HG02852 (cell line): ENCODE data around the gene SUPT7L.
"Not testable (repeated sequence)": the region's sequence is repeated elsewhere in the genome, so short reads cannot be mapped to it uniquely, and the experiment has no call there.

Experiments used
- ATAC-seq: cut with Tn5 transposase; IDR thresholded peaks from one replicate; pipeline ENCODE4 v1.9.1; 2021; ENCODE audit warnings: mild to moderate bottlenecking, moderate library complexity; ENCODE audit not compliant: unreplicated experiment

Gene SUPT7L

GRCh38 chr2:27638709-27639108 lies 24.7 kb downstream of the SUPT7L start:
- ATAC-seq, result no peak

- no peak for ATAC-seq
Observed at GRCh38 chr2:27638037-27638637, 25.3 kb downstream of the SUPT7L start.

- no peak for ATAC-seq
Observed at GRCh38 chr2:27636766-27637165, 26.6 kb downstream of the SUPT7L start.

GRCh38 chr2:27634291-27634690 lies 29.1 kb downstream of the SUPT7L start:
- no peak for ATAC-seq

- ATAC-seq, result not testable (repeated sequence)
Observed at GRCh38 chr2:27630257-27630656, 33.2 kb downstream of the SUPT7L start.

GRCh38 chr2:27628767-27629709 lies 34.4 kb downstream of the SUPT7L start, which contains the start of the genes CCDC121 and GPN1:
Gene CCDC121 (minus strand): TSS chr2:27629012. CDS start chr2:27627799, 1,213 bp downstream.
Gene GPN1 (plus strand): TSS chr2:27629050. CDS start chr2:27629059, 9 bp downstream.
- ATAC-seq, result peak; percentile 96

GRCh38 chr2:27627963-27628766 lies 35.2 kb downstream of the SUPT7L start:
- ATAC-seq, result peak; percentile 29

DNA sequence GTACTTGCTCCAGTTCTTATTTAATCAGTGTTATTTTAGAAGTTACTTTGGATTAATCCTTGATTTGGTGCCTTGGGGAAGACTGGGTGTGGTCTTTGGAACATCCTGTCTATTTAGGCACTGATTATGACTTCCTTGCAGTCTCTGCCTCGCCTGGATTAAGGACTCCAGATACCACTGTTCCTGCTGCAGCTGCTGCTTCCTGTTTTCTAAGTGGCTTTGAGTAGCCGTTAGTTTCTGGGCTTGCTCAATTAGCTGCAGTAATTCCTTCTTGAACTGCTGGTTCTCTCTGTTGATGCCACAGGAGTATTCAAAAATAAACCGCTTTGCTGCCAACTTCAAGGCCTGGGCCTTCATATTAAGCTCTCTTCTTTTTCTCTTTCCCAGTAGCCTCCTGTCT lies 36.5 kb downstream of the SUPT7L start:
- ATAC-seq, result not testable (repeated sequence)

- not testable (repeated sequence) for ATAC-seq
Observed at GRCh38 chr2:27626323-27626722, 37.1 kb downstream of the SUPT7L start.

DNA sequence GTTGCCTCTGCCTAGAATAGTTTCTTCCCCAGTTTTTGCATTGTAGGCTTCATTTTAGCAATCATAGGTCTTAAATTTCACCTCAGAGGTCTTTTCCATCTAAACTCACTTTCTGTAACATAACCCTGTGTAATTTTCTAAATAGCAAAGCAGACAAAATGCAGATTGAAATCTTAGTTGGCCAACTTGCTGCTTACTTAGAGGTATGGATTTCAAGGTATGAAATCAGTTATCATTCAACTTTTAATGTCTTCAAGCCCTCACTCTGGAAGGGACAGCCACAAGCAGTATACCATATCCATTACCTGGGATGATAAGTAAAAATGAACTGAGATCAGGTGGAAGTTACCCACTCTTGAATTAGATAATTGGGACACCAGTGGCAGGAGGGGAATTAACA lies 38.5 kb downstream of the SUPT7L start:
- no peak for ATAC-seq

DNA sequence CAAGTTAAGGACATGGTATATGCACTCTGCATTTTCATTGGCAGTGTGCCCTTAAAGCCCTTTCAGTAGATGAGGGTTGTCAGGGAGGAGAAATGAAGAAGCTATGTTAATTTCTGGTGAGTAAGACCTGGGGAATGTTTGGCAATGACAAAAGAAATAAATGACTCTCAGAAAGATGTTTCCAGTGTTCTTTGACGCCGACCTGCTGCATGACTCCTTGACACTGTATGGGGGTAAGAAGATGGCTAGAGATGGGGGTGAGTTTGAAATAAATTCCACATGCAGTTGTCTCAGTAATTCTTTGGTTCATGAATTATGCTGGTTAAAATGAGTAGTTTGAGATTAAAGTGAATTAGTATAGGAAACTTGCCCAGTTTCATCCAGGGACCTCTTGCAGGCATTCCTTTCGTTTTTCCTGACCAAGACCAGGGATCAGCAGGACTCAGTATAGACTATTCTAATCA lies 40.5 kb downstream of the SUPT7L start:
- no peak for ATAC-seq

- ATAC-seq, result no peak
Observed at GRCh38 chr2:27621524-27621923, 41.9 kb downstream of the SUPT7L start.

DNA sequence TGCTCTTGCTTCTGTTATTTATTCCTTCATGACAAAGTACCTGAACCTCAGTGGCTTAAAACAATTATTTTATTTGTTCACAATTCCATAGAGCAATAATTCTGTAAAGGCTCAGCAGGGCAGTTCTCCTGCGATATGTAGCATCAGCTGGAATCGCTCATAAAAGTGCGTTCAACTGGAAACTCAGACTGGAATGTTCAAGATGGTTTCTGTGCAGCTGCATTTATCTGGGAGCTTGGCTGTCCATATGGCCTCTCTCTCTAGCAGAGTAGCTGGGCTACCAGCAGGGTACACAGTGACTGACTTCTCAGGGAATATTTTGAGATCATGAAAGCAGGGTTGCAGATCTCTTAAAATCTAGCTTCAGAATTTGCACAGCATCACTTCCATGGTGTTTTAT lies 48.1 kb downstream of the SUPT7L start:
- ATAC-seq, result no peak

DNA sequence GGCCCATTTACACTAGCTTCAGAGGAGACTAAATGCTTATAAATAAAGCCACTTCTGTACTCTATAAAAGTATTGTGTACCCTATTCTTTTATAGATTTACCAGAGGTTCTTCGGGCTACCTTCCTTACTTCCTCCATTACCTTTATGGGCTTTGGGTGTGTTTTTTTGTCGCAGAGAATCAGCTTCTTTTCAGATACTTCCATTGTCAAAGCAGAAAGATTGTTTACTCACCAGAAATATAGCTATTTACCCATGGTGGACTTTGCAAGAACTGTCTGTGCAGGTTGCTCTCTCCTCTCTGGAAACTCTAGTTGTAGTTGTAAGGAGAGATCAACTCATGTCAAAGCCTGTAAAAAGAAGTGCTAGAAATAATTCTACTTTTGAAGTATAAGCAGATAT lies 49.4 kb downstream of the SUPT7L start:
- no peak for ATAC-seq

DNA sequence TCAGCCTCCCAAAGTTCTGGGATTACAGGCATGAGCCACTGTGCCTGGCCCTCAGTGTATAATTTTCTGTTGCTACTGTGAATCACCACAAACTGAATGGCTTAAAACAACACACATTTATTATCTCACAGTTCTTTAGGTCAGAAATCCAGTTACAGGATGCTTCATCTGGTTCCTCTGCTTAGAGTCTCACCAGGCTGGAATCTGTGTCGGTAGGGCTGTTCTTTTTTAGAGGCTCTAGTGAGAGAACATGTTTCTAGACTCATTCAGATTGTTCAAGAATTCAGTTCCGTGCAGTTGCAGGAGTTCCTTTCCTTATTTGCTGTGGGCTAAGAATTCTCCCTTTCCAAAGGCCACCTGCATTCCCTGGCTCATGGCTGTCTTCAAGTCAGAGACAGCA lies 56.8 kb downstream of the SUPT7L start:
- no peak for ATAC-seq
